Measurements from ENCODE around the gene NDUFS6. TPM values are rescaled to one million over a fixed set of nuclear protein-coding genes. Genes with fewer than 3 reads are reported as not detected.
"Not testable (repeated sequence)": the region's sequence is repeated elsewhere in the genome, so short reads cannot be mapped to it uniquely, and the experiment has no call there.

Gene NDUFS6
- total RNA-seq, 1 donor from 2014 or later = 30.7 TPM

DNA sequence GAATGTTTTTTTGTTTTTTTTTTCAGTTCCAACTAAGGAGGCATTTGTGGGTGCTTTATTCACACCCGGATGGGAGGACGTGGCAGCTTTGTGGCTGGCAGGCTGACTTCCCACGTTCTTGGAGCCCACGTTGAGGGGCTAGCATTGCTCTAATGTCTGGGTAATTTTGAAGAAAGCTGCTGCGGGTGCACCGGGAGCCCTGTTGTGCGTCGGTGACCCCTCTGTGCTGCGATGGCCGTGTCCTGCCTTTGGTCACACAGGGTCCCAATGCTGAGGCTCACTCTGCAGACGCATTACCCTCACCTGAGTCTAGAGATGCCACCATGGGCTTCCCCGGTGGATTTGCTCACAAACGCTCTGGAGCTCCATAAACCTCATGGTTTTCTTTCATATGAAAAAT, 34.2 kb downstream of the NDUFS6 start:
- ATAC-seq = no peak

DNA sequence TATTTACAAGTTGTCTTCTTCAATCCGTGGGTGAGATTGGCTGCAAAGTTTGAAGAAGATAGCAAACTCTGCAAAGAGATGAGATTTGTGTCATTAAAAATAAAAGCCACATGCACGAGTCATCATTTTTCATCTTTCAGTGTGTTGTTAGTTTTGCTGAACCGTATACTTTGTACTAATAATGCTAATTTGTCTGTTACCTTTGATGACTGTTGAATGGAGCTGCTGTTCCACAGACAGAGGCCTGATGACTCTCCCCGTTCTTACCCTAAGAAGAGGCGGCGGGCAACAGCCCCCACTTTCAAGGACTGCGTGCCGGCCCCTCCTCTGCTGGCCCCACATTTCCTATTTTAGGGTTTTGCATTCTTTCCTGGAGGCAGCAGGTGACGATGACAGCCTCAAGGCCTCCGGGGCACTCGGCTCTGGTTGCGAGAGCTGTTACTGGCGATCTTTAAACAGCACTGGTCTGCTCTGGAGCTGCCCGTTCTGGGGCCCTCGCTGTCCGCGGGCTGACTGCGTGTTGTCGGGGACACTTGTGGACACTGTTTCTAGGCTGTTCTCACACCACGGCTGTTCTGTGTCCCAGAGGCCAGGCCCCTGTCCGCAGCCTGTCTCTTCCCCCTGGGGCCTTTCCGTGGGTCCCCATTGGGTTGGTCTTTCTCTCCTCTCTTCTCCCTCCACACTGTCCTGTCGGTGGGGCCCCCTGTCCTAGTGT, 35.1 kb downstream of the NDUFS6 start:
- ATAC-seq = no peak

DNA sequence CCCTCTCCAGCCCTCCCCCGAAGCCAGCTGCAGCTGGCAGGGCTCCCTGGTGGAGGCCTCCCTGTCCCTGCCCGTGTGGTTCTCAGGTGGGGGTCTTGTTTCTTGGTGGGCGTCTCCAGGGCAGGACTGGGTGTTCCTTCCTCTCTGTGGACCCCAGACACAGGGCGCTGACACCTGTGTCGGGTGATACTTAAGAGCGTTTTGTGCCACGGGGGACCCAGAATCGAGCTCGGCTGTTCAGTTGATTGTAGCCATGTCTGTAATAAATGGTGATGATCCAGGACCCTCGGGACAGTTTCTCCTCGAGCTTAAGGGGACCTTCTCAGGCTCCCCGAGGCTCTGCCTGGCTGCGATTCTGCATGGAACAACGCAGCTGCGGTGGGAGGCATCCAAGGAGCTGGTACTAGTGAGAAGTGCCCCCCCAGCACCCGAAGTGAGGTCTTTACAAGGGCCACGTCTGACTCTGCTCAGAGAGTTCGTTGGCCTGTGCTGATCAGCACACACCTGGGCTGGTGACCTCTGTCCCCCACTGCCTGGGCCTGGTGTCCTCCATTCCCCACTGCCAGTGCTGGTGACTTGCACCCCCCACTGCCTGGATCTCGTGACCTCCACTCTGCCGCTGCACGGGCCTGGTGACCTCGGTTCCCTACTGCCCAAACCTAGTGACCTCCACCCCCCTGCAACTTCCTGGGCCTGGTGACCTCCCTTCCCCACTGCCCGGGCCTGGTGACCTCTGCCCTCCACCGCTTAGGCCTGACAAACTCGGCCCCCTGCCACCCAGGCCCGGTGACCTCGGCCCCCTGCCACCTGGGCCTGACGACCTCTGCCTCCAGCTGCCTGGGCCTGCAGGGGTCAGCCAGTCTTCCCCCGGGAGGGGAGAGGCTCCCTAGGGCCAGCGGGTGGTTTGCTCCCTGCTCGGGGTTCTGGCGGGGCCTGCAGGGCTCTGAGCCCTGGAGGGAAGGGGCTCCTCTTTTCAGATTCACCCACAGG, 36.0 kb downstream of the NDUFS6 start:
- ATAC-seq = no peak

DNA sequence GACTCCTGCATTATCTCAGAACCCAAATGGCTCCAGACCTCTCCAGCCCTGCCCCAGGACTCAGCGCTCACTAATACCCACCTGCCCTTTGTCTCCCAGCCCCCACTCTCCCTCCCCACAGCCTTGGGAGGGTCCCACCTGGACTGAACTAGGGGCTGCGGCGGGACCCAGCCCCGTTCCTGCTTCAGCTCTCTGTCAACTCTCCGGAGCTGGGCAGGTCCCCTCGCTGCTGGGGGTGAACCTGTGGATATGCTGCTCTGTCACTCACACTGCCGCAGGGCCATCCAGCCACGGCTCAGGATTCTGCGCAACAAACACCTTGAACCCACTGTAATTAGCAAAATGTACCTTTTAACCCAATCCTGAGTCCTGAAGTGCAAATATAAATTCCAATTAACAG, 36.8 kb downstream of the NDUFS6 start:
- ATAC-seq = no peak

DNA sequence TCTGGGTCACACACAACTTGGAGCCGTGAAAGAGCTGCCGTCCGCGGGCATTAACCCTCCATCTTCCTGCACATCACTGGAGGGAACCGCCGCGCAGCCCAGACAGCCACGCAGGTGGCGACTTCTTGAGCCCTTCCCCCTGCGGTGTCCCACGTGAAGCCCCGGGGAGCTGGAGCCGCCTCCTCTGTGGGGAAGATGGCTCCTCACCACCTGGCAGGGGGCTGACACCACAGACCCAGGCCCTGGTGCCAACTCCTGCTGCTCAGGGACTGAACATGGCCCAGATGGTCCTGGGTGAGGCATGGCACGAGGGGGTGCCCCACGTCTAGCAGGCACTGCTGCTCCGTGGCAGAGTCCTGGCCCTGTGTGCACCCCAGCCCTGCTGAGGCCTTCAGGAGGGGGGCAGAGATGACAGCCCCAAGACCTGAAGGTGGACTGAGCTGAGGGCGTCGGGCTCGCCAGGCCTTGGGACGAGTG, 38.9 kb downstream of the NDUFS6 start:
- ATAC-seq = no peak

DNA sequence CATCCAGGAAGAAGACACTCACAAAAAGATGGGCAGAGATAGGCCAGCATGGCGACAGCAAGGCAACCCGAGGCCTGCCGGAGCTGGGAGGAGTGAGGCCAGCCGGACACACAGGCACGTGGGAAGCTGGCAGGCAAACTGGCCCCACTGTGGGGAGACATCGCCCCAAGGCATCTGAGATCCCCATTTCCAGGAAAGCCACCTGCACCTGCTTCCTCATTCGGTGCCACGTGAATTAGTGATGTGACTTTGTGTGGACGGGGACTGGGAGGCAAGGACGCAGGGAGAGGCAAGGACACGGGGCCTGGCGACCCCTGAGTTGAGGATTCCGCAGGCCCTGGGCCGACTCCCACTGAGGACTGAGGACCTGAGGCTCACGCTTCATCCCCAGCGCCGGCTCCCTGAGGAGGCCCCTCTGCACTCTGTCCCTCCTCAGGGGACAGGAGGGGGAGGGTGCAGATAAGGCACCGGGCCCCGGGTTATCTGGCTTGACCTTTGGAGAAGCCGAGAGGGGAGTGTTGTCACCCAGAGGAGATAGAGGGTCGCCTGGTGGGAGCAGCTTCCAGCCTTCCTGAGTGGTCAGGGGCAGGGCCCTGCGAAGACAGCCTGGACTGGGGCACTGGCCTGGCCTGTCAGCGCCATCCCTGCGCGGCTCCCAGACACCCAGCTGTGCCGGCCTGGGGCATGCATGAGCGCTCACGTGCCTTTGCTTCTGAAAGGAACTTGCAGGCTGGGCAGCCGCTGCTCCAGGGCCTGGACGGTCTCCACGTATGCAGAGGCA, 39.7 kb downstream of the NDUFS6 start:
- no peak for ATAC-seq

DNA sequence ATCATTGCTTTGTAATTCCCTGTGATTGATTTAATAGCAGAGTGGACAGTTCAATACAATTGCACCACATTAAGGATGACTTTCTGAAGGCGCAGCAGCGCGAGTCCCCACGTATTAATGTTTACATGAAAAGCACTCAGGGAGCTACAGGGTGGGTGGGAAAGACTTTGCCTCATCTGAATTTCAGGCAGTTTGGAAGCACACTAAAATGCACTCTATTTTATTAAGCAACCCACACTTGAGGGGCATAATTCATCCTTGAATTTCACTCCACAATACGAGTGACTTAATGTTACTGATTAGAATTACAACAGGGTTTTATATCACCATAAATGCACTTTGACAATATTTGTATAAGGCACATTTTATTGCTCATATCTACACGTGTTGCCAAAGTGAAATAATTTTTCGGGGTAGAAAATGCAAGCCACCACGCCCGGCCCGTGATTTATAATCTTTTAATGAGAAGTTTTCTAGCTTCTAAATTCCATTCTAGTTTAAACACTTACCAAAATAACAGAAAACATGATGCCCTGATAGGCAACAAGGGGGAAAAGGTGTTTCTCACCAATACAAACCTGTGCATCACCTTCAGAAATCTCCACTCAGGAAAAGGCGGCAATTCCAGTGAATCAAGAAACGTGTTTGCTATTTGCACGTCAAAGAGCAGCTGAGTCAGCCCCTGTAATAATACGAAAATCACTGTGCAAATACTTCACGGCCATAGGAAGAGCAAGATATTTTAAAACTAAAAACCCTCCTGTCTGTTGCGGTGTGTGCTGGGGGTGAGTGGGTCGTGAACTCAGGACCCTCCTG, 41.0 kb downstream of the NDUFS6 start:
- no peak for ATAC-seq

DNA sequence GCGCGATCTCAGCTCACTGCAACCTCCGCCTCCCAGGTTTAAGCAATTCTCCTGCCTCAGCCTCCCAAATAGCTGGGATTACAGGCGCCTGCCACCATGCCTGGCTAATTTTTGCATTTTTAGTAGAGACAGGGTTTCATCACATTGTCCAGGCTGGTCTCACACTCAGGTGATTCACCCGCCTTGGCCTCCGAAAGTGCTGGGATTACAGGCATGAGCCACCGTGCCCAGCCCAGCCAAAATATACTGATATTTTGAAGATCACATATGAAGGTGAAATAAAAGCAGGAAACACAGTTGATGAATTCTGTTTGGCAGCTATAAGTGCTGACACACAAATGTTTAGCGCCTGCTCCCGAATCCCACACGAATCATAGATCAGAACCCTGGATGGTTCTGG, 42.6 kb downstream of the NDUFS6 start:
- not testable (repeated sequence) for ATAC-seq

DNA sequence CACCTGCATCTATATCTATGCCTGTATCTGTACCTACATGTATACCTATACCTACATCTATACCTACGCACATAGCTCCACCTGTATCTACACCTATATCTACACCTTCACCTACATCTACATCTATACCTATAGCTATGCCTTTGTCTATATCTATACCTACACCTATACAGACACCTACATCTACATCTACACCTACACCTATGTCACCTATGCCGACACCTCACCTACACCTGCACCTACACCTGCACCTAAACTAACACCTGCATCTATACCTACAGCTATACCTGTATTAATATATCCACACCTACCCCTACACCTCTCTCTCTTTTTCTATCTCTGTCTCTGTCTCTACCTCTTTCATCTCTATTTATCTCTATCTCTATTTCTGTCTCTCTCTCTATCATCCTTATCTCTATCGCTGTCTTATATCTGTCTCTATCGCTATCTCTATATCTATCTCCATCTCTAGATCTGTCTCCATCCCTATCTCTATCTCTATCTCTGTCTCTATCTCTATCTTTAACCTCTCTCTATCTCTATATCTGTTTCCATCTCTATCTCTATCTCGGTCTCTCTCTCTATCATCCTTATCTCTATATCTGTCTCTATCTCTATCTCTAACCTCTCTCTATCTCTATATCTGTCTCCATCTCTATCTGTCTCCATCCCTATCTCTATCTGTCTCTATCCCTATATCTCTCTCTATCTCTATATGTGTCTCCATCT, 43.7 kb downstream of the NDUFS6 start:
- ATAC-seq = no peak

DNA sequence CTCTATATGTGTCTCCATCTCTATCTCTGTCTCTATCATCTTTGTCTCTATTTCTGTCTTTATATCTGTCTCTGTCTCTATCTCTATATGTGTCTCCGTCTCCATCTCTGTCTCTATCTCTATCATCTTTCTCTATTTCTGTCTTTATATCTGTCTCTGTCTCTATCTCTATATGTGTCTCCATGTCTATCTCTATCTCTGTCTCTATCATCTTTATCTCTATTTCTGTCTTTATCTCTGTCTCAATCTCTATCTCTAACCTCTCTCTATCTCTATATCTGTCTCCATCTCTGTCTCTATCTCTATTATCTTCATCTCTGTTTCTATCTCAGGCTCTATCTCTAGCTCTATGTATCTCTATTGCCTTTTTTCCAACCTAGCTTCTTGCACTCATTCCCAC, 44.5 kb downstream of the NDUFS6 start:
- ATAC-seq = no peak

DNA sequence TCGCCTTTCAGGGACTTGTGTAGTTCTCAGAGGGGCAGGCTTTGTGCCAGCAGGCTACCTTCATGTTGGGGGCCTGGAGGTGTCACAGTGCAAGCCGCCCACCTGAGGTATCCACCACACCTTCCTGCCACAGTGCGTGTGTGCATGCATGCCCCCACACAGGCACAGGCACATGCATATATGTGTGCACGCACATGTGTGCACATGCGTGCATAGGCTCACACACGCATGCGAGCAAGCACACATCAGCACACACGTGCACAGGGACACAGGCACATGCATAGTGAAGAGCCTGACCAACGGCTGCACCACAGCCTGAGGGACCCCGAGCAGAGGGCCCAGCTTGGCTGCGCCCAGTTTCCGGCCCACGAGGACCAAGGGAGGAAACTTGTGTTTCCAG, 45.4 kb downstream of the NDUFS6 start:
- peak; percentile 29 for ATAC-seq

DNA sequence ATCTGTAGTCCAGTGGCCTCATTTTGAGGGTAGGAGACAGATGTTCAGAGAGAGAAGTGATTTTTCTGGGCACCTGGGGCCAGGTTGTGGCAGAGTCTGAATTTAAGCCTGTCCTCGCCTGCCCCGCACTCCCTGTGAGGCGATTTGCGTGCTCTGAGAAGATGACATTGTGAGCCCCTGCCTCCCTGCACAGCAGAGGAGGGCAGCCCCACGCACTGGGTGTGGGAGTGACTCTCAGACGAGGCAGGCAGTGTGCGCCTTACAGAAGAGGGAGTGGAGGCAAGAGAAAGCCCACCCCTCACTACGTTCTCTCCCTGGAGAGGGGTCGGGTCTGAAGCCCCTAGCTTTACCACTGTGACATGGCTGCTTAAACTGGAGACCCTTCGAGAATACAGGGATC, 45.8 kb downstream of the NDUFS6 start:
- ATAC-seq = no peak

DNA sequence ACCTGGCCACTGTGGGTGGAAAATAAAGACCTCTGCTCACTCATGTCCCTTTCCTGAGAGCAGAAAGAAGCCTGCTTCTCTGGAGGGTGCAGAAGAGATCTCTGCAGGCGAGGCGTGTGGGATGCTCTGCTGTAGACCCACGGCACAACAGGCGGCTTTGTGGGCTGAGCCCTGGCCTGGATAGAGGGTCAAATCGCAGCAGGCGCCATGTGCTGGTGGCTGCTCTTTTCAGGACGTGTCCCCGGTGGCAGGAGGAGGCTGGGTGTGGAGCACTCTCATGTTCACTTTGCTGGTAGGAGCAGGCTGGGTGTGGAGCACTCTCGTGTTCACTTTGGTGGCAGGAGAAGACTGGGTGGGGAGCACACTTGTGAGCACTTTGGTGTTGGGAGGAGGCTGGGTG, 46.4 kb downstream of the NDUFS6 start:
- no peak for ATAC-seq

DNA sequence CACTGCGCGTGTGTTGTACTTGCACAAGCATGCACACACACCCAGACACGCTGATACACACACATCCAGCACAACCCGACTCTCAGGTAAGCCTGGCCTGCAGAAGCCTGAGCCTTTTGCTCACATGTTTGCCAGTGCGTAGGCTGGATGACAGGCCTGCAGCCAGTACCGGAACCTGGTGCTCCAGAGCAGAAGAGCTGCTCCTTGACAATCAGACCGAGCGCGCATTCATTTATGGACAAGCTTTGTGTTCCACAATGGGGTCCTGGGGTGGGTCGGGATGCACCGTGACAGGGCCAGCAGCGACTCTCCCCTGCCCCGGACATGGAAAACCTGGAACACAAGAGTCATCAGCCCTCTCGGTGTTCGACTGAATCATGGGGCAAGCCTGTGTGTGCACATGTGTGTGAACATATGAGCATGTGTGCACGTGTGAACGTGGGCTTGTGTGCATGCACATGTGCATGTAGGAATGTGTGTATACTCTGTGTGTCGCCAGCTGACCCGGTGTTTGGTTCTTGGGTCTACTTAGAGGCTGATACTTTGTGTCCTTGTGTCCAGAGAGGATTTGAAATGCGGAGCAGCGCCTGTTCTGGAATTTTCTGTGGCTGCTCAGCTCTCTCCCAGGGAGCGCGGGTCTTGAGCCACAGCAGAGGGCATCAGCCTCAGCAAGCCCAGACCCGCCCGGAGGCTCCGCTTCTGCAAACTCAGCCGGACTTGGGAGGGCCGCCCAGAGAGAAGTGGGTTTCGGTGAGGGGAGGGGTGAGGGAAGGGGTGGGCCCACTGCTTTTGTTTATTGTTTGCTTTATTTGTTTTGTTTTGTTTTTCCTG, 49.3 kb downstream of the NDUFS6 start:
- peak; percentile 25 for ATAC-seq

DNA sequence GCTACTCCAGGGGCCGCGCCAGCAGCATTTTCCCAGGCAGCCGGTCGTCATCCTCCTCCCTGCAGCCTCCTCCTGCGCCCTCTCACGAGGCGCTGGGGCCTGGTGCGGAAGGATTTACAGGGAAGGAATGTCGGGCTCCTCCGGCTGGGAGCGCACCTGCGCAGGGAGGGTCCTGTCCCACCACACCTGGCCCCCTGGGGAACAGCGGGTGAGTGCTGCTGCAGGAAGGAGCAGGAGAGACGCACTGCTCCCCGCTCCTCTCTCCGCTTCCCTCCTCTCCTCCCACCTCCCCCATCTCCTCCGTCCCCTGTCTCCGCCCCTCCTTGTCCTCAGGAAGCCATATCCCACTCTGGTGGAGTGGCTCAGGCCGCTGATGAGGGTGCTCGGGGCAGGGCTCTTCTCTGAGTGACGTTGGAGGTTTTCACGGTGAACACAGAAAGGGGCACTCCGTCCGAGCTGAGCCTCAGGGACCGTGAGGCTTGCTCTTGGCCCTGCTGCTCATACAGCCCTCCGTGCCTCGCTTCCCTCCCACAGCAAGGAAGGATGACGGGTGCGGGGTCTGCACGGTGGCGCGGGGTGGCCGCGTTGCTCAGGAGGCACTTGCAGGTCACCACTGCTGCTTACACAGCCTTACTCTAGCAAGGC, 50.2 kb downstream of the NDUFS6 start:
- no peak for ATAC-seq

DNA sequence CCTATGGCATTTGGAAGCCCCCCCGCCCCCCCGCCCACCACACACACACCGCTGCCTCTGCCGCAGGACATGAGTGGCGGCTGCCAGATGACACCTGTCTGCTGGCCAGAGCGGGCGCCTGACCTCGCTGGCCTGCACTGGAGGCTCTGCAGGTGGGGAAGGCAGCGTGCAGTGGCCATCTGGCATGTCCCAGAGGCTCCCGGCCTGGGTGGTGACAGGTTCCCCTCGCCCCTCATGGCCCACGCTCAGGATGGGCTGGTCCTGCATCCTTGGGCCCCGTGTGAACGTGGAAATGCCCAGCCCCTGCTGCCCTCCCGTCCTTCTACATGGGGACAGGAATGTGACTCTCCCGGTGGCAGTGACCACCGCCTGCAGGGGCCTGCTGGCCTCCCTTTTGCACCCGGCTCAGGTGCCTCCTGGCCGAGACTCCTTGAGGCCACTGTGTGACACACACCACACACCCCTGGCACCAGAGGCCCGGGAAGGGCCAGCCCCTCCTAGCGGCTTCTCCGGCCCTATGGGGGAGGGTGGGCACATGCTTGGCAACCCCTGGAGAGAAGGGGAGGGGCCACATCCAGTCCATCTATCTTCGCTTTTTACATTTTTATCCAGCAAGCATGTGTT, 51.2 kb downstream of the NDUFS6 start:
- no peak for ATAC-seq

DNA sequence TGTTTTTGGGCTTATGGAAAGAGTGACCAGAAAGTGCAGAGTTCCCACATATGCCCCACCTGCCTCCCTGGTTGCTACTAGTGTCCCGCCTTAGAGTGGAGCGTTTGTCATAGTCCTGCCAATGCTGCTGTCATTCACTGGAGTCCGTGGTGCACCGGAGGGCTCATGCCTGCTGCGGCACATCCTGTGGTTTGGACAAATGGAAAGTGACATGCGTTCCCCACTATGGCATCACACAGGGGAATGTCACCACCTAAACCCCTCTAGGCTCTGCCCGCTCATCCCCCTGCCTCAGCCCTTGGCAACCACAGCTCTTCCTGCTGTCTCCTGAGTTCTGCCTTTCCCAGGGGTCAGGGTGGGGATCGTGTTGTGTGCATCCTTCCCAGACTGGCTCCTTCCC, 52.3 kb downstream of the NDUFS6 start:
- no peak for ATAC-seq

DNA sequence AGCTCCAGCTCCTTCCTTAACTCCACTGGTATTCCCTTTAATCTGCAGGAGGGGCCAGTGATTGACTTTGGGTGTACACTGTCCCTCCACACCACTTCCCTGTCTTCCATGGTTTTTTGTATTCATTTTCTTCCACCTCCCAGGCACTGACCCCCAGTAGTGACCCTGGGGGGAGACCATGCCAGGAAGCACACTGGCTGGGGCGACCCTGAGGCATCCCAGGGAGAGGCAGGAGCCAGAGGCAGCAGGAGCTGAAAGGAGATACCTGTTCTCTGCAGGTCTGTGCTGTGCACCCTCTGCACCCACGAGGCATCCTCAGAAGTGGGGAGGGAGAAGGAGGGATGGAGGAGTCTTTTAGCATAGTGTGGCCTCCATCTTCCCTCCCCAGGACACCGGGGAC, 53.9 kb downstream of the NDUFS6 start:
- no peak for ATAC-seq

DNA sequence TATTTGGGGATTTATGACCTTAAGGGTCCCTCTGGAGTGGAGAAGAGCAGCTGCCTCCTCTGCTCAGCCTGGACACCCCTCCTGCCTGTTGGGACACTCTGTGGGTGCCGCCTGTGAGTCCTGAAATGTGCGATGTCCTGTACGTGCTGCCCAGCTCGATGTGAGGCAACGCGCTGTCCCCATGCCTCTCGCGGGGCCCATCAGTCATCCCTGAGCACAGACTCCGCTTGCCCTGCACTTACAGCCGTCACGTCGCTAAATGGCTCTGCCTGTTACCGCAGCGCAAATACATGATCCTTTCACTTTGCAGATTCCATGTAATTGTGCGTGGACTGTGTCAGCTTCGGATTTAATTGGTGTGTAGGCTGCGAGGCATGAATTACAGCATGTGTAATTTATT, 54.4 kb downstream of the NDUFS6 start:
- no peak for ATAC-seq
